NCI-H1092 treated with DMSO at 0.1 percent for 48 hours (cell line): ENCODE results near the gene XAGE2.
A peak's percentile ranks its signal among the peaks of the same experiment; 100 is the strongest.
"Not testable (repeated sequence)": the region's sequence is repeated elsewhere in the genome, so short reads cannot be mapped to it uniquely, and the experiment has no call there.

Experiments
- DNase-seq: peaks from one replicate; lab custom pipeline; 2025; lab: John Stamatoyannopoulos, UW

XAGE2 gene

GRCh38 chrX:52368368-52369055 lies at the start of gene XAGE2:
TSS of gene XAGE2 (plus strand) at chrX:52369021. CDS start at chrX:52370015, 994 bp downstream.
- DNase-seq: no peak

- DNase-seq: no peak
These were observed 31.4 kb upstream of the XAGE2 start for GRCh38 chrX:52337410-52337809.

GRCh38 chrX:52341493-52341892 lies 27.3 kb upstream of the XAGE2 start:
- DNase-seq: no peak

GRCh38 chrX:52343131-52343530 lies 25.7 kb upstream of the XAGE2 start:
- DNase-seq: not testable (repeated sequence)

- peak; percentile 3 for DNase-seq
These were observed 23.4 kb upstream of the XAGE2 start for GRCh38 chrX:52345402-52345801.

- no peak for DNase-seq
These were observed 22.4 kb upstream of the XAGE2 start for GRCh38 chrX:52346174-52347165.

- DNase-seq: no peak
These were observed 19.1 kb upstream of the XAGE2 start for GRCh38 chrX:52349681-52350080.

- DNase-seq: no peak
These were observed 16.3 kb upstream of the XAGE2 start for GRCh38 chrX:52352551-52352950.

GRCh38 chrX:52353838-52354237 lies 15.0 kb upstream of the XAGE2 start:
- DNase-seq: no peak

GRCh38 chrX:52355108-52355507 lies 13.7 kb upstream of the XAGE2 start:
- DNase-seq: no peak

GRCh38 chrX:52359614-52360232 lies 9.1 kb upstream of the XAGE2 start:
- no peak for DNase-seq

GRCh38 chrX:52361941-52362340 lies 6.9 kb upstream of the XAGE2 start:
- DNase-seq: no peak

- DNase-seq: no peak
These were observed 5.5 kb upstream of the XAGE2 start for GRCh38 chrX:52363247-52363883.

- DNase-seq: no peak
These were observed 10.0 kb downstream of the XAGE2 start for GRCh38 chrX:52378870-52379269.

- no peak for DNase-seq
These were observed 12.2 kb downstream of the XAGE2 start for GRCh38 chrX:52380993-52381392.

- no peak for DNase-seq
These were observed 41.9 kb downstream of the XAGE2 start for GRCh38 chrX:52410439-52411394.

- DNase-seq: no peak
These were observed 46.5 kb downstream of the XAGE2 start for GRCh38 chrX:52415304-52415703.

- no peak for DNase-seq
These were observed 48.0 kb downstream of the XAGE2 start for GRCh38 chrX:52416816-52417215.

- DNase-seq: no peak
These were observed 52.1 kb downstream of the XAGE2 start for GRCh38 chrX:52420824-52421443.

- no peak for DNase-seq
These were observed 54.1 kb downstream of the XAGE2 start for GRCh38 chrX:52422884-52423283.
